ENCODE measurements around the gene TAL1. TPM values are rescaled to one million over a fixed set of nuclear protein-coding genes. Genes with fewer than 3 reads are reported as not detected.

Gene TAL1
- total RNA-seq, 4 donors from 2014 or later, result 0.59 to 1.6 (median 0.70) TPM

GRCh38 chr1:47226839-47227215, 5.2 kb downstream of the TAL1 start:
- ATAC-seq (no peak), DNase-seq (no peak)
- Histone ChIP-seq H3K27me3 (peaks cover 86 to 92% (median 91%) of the 10 kb centered on the region in 3 donors), H3K9me3 (no peaks in the 10 kb centered on the region), H3K36me3 (no peaks in the 10 kb centered on the region), H3K4me1 (peaks cover 2 to 27% of the 10 kb centered on the region in 2 donors), H3K27ac (peak overlapping the region in 1 of 4 donors; percentile 32), H3K4me3 (no peak overlapping the region)
- in situ Hi-C loops (cut with MboI; ENCODE audit: low sequenced_read_pairs in 4 of 4), result no loop called here
- intact Hi-C loops (cut with DNase I; ENCODE audit: low total_unique reads), result no loop called here
- no peak for TF ChIP-seq POLR2A (IDR thresholded peaks at IDR 0.05)
- TF ChIP-seq CTCF (IDR thresholded peaks at IDR 0.05 in 4 of 5, conservative IDR thresholded peaks at IDR 0.05 in 1 of 5), result no peak

GRCh38 chr1:47226121-47226838, 5.7 kb downstream of the TAL1 start:
- Histone ChIP-seq H3K9me3 (no peaks in the 10 kb centered on the region), H3K36me3 (no peaks in the 10 kb centered on the region), H3K27me3 (peaks cover 81 to 87% (median 85%) of the 10 kb centered on the region in 3 donors), H3K27ac (peak overlapping the region in 3 of 4 donors; percentile 18 to 36 (median 32)), H3K4me1 (peaks cover 2 to 21% of the 10 kb centered on the region in 2 donors), H3K4me3 (peak overlapping the region in 3 of 4 donors; percentile 20 to 42 (median 41))
- DNase-seq, result no peak
- TF ChIP-seq CTCF (IDR thresholded peaks at IDR 0.05 in 4 of 5, conservative IDR thresholded peaks at IDR 0.05 in 1 of 5), result no peak
- TF ChIP-seq POLR2A (IDR thresholded peaks at IDR 0.05), result no peak
- in situ Hi-C loops (cut with MboI; ENCODE audit: low sequenced_read_pairs in 4 of 4) (no loop called here), intact Hi-C loops (cut with DNase I; ENCODE audit: low total_unique reads) (no loop called here)
- no peak for ATAC-seq

- Histone ChIP-seq H3K4me1 (peaks cover 2 to 14% of the 10 kb centered on the region in 2 donors), H3K27me3 (peaks cover 74 to 80% (median 78%) of the 10 kb centered on the region in 3 donors), H3K36me3 (no peaks in the 10 kb centered on the region), H3K4me3 (peak overlapping the region in 3 of 4 donors; percentile 20 to 42 (median 41)), H3K9me3 (no peaks in the 10 kb centered on the region), H3K27ac (peak overlapping the region in 2 of 4 donors; percentile 32 to 36)
- in situ Hi-C loops (cut with MboI; ENCODE audit: low sequenced_read_pairs in 4 of 4) (no loop called here), intact Hi-C loops (cut with DNase I; ENCODE audit: low total_unique reads) (no loop called here)
- no peak for DNase-seq
- no peak for ATAC-seq
- TF ChIP-seq CTCF (IDR thresholded peaks at IDR 0.05 in 4 of 5, conservative IDR thresholded peaks at IDR 0.05 in 1 of 5) (no peak), POLR2A (IDR thresholded peaks at IDR 0.05) (no peak)
These were observed 6.5 kb downstream of the TAL1 start for GRCh38 chr1:47225430-47226100.

GRCh38 chr1:47224676-47225399, 7.2 kb downstream of the TAL1 start:
- intact Hi-C loops (cut with DNase I; ENCODE audit: low total_unique reads), result no loop called here
- TF ChIP-seq CTCF (IDR thresholded peaks at IDR 0.05 in 4 of 5, conservative IDR thresholded peaks at IDR 0.05 in 1 of 5), result no peak
- no peak for TF ChIP-seq POLR2A (IDR thresholded peaks at IDR 0.05)
- ATAC-seq, result no peak
- in situ Hi-C loops (cut with MboI; ENCODE audit: low sequenced_read_pairs in 4 of 4), result no loop called here
- no peaks in the 10 kb centered on the region for H3K36me3 ChIP-seq
- DNase-seq, result no peak
- no peak overlapping the region for H3K27ac ChIP-seq
- no peaks in the 10 kb centered on the region for H3K9me3 ChIP-seq
- H3K4me1 ChIP-seq, result peaks cover 2 to 12% of the 10 kb centered on the region in 2 donors
- H3K4me3 ChIP-seq, result peak overlapping the region in 3 of 4 donors; percentile 20 to 42 (median 41)
- H3K27me3 ChIP-seq, result peaks cover 67 to 72% (median 71%) of the 10 kb centered on the region in 3 donors

All from gastrocnemius medialis (tissue), 4 donors.